ENCODE data around the gene TRPC4. TPM values are rescaled to one million over a fixed set of nuclear protein-coding genes. Genes with fewer than 3 reads are reported as not detected.

The TRPC4 gene
- total RNA-seq, 2 donors from 2014 or later, result not detected

DNA sequence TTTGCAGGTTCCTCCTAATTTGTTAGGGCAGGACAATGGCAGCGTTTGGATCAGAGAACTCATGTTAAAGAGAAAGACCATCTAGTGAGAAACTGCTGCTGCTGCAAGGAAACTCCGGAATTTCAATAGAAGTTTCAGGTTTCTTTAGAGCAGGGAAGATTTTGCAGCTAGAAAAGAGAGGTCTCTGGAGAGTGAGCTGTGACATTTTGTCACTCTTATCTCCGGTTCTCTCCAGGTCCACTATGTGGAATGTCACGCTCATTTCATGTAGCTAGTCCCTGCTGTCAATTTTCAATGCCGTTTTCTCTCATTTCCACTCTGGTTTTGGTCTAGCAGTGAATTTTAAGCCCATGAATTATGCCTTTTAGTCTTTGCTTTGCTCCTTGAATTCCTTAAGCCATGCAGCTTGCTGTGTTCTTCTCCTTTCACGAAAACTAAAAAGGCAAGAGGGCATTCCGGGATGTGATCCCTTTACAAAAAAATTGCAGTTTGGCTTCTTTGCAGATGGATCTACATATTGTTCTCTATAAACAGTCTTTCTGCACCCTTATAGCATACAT, 224.3 kb downstream of the TRPC4 start:
- Mint-ChIP-seq H3K9me3 (peaks cover 4% of the 10 kb centered on the region), H3K36me3 (ENCODE audit: low read depth) (no peaks in the 10 kb centered on the region), H3K27ac (no peak overlapping the region), H3K4me3 (no peak overlapping the region), H3K4me1 (no peaks in the 10 kb centered on the region), H3K27me3 (no peaks in the 10 kb centered on the region)
- ATAC-seq (replicated peaks), result no peak

DNA sequence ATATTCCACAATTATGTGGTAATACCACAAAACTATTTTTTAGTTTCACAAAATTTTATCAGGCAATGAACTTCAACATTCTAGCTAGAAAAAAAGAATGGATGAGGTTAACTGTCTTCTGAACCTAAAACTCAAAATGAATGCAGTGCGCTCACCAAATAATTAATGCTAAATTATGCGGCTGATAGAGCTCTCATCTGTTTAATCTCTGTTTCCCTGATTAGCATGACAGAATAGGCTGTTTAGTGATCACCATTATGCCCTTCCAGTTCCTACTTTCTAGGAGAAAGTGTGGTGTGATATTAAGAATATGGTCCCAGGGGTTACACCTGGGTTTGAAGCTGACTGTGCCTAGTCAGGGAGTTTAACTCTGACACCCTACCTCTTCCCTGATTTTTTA, 228.2 kb downstream of the TRPC4 start:
- H3K4me1 Mint-ChIP-seq, result no peaks in the 10 kb centered on the region
- H3K9me3 Mint-ChIP-seq, result peaks cover 4% of the 10 kb centered on the region
- no peak overlapping the region for H3K27ac Mint-ChIP-seq
- H3K36me3 Mint-ChIP-seq (ENCODE audit: low read depth), result no peaks in the 10 kb centered on the region
- H3K27me3 Mint-ChIP-seq, result no peaks in the 10 kb centered on the region
- H3K4me3 Mint-ChIP-seq, result no peak overlapping the region
- no peak for ATAC-seq (replicated peaks)

DNA sequence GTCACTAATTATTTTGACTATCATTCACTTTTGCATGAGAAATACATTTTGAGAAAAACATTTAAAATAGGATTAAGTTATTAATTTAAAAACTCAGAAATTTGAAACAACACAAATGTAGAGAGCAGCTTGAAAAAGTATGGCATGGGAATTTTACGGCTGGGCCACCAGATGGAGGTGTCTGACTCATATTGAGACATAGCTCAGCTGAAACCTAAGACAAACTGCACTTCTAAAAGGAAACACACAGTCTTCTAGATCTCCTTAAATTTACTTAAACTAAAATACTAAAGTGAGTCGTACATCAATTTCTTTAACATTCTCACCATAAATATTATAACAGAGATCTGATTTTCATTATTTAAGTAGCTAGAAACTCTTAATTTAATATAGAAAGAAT, 229.1 kb downstream of the TRPC4 start:
- no peaks in the 10 kb centered on the region for H3K27me3 Mint-ChIP-seq
- ATAC-seq (replicated peaks), result no peak
- no peak overlapping the region for H3K4me3 Mint-ChIP-seq
- H3K36me3 Mint-ChIP-seq (ENCODE audit: low read depth), result no peaks in the 10 kb centered on the region
- H3K4me1 Mint-ChIP-seq, result no peaks in the 10 kb centered on the region
- peaks cover 4% of the 10 kb centered on the region for H3K9me3 Mint-ChIP-seq
- no peak overlapping the region for H3K27ac Mint-ChIP-seq

DNA sequence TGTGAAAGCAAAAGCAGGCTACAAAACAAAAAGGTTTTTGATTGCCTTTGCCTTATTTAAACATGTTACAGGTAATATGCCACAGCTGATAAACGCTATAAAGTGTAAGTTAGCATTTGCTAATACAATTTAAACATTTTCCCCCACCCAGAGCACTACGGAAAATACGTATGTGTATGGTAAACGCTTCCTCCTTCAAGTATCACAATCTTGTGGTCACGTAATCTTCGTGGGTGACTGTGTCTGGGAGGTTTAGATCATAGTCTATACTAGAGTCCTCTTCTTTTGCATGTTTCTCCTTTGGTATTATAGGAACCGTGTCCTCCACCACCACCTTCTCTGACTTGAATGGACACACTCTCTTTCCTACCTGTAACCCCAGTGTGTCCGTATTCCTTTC, 232.9 kb downstream of the TRPC4 start:
- no peak overlapping the region for H3K27ac Mint-ChIP-seq
- ATAC-seq (replicated peaks), result no peak
- H3K27me3 Mint-ChIP-seq, result no peaks in the 10 kb centered on the region
- peaks cover 1% of the 10 kb centered on the region for H3K9me3 Mint-ChIP-seq
- no peaks in the 10 kb centered on the region for H3K4me1 Mint-ChIP-seq
- H3K36me3 Mint-ChIP-seq (ENCODE audit: low read depth), result no peaks in the 10 kb centered on the region
- no peak overlapping the region for H3K4me3 Mint-ChIP-seq

DNA sequence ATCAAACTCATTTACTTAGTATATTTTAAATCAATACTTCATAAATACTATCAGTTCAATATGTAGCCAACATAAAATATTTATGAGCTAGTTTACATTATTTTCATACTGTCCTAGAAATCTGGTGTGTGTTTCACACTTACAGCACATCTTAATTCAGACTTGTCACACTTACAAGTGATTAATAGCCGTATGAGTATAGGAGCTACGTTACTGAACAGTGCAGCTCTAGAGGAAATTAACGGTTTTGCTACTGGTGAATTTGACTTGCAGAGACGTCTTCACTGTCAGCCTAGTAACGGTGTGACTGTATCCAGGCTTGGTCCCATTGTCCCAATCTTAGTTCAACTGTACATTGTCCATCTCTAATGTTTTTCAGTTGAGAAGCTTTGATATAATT, 237.3 kb downstream of the TRPC4 start:
- Mint-ChIP-seq H3K9me3 (no peaks in the 10 kb centered on the region), H3K4me3 (no peak overlapping the region), H3K36me3 (ENCODE audit: low read depth) (no peaks in the 10 kb centered on the region), H3K27ac (no peak overlapping the region), H3K4me1 (no peaks in the 10 kb centered on the region), H3K27me3 (no peaks in the 10 kb centered on the region)
- ATAC-seq (replicated peaks), result no peak

DNA sequence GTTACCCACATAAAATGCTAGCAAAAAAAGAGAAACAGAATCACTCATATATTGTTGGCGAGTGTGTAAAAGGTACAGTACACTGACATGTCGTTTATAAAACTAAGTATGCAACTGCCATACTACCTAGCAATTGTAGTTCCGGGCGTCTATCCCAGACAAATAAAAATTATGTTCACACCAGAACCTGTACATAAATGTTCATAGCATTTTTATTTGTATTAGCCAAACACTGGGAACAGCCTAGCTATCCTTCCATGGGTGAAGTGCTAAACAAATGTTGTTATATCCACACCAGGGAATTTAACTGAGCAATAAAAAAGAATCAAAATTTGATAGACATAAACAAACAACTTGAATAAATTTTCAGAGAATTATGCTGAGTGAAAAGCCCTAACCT, 242.1 kb downstream of the TRPC4 start:
- no peak overlapping the region for H3K27ac Mint-ChIP-seq
- H3K4me3 Mint-ChIP-seq, result no peak overlapping the region
- ATAC-seq (replicated peaks), result no peak
- H3K9me3 Mint-ChIP-seq, result no peaks in the 10 kb centered on the region
- H3K27me3 Mint-ChIP-seq, result no peaks in the 10 kb centered on the region
- no peaks in the 10 kb centered on the region for H3K4me1 Mint-ChIP-seq
- no peaks in the 10 kb centered on the region for H3K36me3 Mint-ChIP-seq (ENCODE audit: low read depth)

DNA sequence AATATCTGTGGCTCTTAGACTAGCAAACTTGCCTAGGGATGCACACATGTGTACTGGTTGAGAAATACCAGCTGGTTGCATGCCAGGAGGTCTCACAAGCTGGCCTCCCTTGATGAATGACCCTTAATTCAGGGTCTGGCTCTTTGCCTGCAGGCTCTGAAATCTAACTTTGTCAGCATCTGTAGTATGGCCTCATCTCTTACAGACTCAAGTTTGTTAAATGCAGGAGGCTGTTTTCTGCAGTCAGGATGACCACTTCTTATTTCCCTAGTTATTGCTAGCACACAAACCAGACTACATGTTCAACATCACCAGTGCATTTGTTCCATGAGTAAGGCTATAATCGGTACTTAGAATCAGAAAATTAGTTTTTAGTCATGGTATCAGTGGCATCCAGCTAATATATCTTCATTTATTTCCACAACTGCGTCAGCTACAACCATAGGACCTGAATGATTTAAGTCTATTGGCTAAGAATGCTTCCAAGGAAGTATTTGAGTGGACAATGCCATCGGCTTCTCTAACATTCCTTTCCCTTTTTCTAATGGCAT, 247.7 kb downstream of the TRPC4 start:
- Mint-ChIP-seq H3K27ac (no peak overlapping the region), H3K27me3 (no peaks in the 10 kb centered on the region), H3K4me3 (no peak overlapping the region), H3K9me3 (peaks cover 3% of the 10 kb centered on the region), H3K4me1 (no peaks in the 10 kb centered on the region), H3K36me3 (ENCODE audit: low read depth) (no peaks in the 10 kb centered on the region)
- no peak for ATAC-seq (replicated peaks)

DNA sequence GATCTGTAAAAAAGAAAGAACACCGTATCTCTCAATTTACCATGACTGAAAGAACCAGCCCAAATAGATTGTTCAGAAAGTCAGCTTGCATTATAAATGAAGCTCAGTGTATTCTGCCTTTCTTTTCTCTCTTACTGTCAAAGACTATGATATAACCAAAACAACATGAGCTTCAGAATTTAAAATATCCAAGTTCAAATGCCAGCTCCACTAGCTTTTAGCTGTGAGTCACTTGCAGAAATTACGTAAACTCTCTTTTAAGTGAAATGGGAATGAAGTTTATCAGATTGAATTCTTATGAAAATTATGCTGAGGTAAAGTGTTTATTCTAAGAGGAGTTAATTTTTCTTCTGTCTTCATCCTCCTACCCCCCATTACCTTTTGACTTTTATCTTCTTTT, 251.0 kb downstream of the TRPC4 start:
- H3K36me3 Mint-ChIP-seq (ENCODE audit: low read depth), result no peaks in the 10 kb centered on the region
- H3K27ac Mint-ChIP-seq, result no peak overlapping the region
- H3K4me1 Mint-ChIP-seq, result no peaks in the 10 kb centered on the region
- H3K4me3 Mint-ChIP-seq, result no peak overlapping the region
- no peak for ATAC-seq (replicated peaks)
- peaks cover 3% of the 10 kb centered on the region for H3K9me3 Mint-ChIP-seq
- H3K27me3 Mint-ChIP-seq, result no peaks in the 10 kb centered on the region

DNA sequence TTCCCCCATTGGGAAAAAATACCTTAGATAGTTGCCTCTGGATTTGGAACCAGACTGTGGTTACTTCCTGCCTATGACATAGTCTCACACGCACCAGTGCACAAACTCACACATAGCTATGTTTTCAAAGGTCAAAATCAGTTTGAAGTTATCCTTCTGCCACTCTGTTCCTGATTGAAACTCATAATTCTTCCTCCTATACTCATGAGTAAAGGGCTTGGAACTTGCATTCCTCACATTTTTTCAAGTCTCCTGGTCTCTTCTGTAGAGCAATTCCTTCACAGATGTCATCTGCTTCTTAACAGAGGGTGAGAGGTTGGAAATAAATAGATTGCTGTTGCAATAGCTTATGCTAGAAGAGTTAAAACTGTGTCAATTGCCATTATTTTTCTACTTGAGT, 252.4 kb downstream of the TRPC4 start:
- H3K27me3 Mint-ChIP-seq, result no peaks in the 10 kb centered on the region
- H3K36me3 Mint-ChIP-seq (ENCODE audit: low read depth), result no peaks in the 10 kb centered on the region
- no peak overlapping the region for H3K4me3 Mint-ChIP-seq
- peaks cover 3% of the 10 kb centered on the region for H3K9me3 Mint-ChIP-seq
- ATAC-seq (replicated peaks), result no peak
- no peaks in the 10 kb centered on the region for H3K4me1 Mint-ChIP-seq
- no peak overlapping the region for H3K27ac Mint-ChIP-seq

DNA sequence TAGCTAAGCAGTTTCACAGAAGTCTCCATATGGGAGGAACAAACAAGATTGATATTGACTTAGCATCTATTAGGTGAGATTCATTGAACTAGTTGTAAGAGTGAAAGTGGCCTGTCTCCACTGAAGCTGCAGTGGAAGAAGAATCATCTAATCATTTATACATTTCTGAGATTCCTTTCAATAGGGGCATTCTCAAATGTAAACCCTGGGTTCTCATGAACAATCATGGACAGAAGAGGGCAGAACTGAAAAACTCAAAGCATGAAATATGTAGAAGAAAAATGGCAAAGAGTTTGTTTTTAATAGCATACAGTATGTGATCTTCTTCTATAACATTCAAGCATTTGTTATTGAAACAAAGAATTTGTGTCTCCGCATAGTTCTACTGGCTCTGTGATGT, 253.4 kb downstream of the TRPC4 start:
- peaks cover 3% of the 10 kb centered on the region for H3K9me3 Mint-ChIP-seq
- ATAC-seq (replicated peaks), result no peak
- no peaks in the 10 kb centered on the region for H3K4me1 Mint-ChIP-seq
- H3K4me3 Mint-ChIP-seq, result no peak overlapping the region
- H3K36me3 Mint-ChIP-seq (ENCODE audit: low read depth), result no peaks in the 10 kb centered on the region
- H3K27me3 Mint-ChIP-seq, result no peaks in the 10 kb centered on the region
- no peak overlapping the region for H3K27ac Mint-ChIP-seq

DNA sequence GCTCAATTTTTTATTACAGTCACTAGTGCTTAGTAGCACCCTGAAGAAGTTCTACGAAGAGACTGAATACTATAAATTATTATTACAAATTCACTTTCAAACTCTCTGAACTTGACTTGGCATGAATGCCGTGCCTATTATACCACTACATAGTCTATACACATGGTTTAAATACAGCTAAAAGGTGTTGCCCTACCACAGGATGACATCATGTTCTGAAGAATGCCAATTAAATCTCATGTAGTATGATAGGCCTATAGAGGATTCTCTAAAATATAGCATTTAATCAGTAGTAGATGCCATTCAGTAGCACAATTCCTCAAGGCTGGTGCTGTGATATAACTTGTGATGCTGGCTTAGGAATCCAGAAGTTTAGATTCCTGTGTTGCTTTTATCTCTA, 254.3 kb downstream of the TRPC4 start:
- no peaks in the 10 kb centered on the region for H3K36me3 Mint-ChIP-seq (ENCODE audit: low read depth)
- no peaks in the 10 kb centered on the region for H3K4me1 Mint-ChIP-seq
- ATAC-seq (replicated peaks), result no peak
- no peak overlapping the region for H3K4me3 Mint-ChIP-seq
- H3K27ac Mint-ChIP-seq, result no peak overlapping the region
- peaks cover 3% of the 10 kb centered on the region for H3K9me3 Mint-ChIP-seq
- H3K27me3 Mint-ChIP-seq, result no peaks in the 10 kb centered on the region

DNA sequence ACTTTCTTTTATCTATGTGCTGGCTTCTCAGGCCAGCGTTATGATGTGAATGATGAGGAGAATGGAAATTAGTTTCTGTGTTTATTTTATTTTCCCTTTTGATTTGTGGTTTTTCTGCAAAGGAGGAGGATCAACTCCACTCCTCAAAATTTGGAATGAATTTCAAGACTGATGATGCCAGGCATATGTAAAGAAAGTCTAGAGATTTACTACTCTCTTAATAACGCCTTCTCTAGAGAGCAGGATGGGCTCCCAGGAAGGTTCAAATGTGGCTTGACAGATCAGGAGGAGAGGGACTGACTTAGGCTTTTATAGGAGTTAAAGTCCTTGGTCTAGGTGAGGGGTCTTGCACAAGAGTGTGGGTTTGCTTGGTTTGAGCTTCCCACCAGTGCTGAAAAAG, 255.9 kb downstream of the TRPC4 start:
- Mint-ChIP-seq H3K27ac (no peak overlapping the region), H3K9me3 (no peaks in the 10 kb centered on the region), H3K4me1 (no peaks in the 10 kb centered on the region), H3K4me3 (no peak overlapping the region), H3K36me3 (ENCODE audit: low read depth) (no peaks in the 10 kb centered on the region), H3K27me3 (no peaks in the 10 kb centered on the region)
- no peak for ATAC-seq (replicated peaks)

DNA sequence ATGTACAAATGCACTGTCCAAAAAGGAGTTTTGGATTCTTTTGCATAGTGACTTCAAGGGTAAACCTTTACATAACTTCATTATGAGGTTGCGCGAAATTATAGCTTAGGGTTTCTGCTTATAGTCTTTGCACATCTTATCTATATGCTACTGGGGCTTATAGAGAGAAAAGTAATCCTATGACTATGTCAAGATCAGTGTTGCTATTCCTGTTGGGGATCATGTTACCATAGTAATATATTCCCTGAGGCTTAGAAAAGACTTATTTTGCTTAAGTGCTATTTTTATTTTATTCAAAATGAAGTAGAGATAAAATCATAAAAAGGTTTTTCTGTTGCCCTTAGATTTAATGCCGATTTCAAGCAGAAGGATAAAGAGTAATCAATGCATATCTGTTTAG, 256.3 kb downstream of the TRPC4 start:
- Mint-ChIP-seq H3K4me1 (no peaks in the 10 kb centered on the region), H3K36me3 (ENCODE audit: low read depth) (no peaks in the 10 kb centered on the region), H3K27me3 (no peaks in the 10 kb centered on the region), H3K9me3 (no peaks in the 10 kb centered on the region), H3K4me3 (no peak overlapping the region), H3K27ac (no peak overlapping the region)
- ATAC-seq (replicated peaks), result no peak

DNA sequence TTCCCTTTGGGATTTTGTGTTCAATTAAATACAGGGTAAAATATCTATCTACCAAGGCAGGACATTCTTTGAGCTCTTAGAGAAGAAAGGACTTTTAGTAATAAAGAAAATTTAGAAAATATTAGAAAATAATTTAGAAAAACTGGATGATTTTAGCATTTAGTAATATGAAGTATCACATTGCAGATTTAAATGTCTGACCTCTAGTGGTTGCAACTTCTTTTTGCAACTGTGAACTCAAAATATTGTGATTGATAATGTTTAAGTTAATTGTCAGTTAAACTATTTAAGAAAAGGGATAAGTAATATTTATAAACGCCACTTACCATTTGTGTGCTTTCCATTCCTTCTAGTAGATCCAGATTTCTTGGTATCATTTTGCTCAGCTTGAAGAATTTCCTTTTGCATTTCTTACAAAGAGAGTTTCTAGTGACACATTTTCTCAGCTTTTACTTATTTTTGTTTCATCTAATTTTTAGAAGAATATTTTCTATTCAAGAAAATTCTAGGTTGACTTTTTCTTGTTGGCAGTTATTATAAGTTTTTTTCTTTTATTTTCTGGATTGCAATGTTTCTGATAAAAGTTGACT, 260.7 kb downstream of the TRPC4 start:
- no peak for ATAC-seq (replicated peaks)
- no peak overlapping the region for H3K4me3 Mint-ChIP-seq
- no peaks in the 10 kb centered on the region for H3K4me1 Mint-ChIP-seq
- H3K27me3 Mint-ChIP-seq, result no peaks in the 10 kb centered on the region
- H3K36me3 Mint-ChIP-seq (ENCODE audit: low read depth), result no peaks in the 10 kb centered on the region
- H3K9me3 Mint-ChIP-seq, result peaks cover 3% of the 10 kb centered on the region
- H3K27ac Mint-ChIP-seq, result no peak overlapping the region

DNA sequence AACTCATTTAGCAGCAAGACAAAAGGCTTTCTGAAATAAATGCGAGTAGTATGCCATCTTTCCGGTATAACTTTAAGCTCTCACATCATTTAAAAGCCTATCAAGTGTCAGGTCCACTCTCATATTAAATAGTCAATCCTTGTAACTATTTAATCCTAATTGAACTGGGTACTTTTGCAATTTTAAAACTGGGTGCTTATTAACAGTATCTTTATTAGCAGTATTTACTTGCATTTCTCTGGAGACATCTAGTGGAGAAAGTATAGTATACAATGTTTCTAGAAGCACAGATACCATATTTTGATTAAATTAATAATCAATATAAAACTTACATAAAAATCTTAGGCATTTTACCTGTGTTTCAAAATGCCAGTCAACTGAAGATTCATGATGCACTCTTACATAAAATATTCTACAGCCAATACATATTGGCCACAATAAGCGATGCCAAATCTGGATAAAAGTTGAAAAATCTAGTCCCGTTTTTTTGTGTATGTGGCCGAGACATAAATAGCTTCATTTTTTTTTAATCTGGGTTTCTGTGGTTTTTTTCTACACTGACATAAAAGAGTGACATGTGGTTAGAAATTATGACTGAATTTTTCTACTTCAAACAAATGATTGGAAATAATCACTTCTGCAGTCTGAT, 266.7 kb downstream of the TRPC4 start:
- Mint-ChIP-seq H3K4me1 (no peaks in the 10 kb centered on the region), H3K36me3 (ENCODE audit: low read depth) (no peaks in the 10 kb centered on the region), H3K4me3 (no peak overlapping the region), H3K9me3 (peaks cover 3% of the 10 kb centered on the region), H3K27ac (no peak overlapping the region), H3K27me3 (no peaks in the 10 kb centered on the region)
- no peak for ATAC-seq (replicated peaks)

Data from activated T-helper 17 cell treated with anti-CD3 and anti-CD28 coated beads, Interleukin-2, amount 50 U/mL, for 72 hours (primary cell).